Astrocyte (in vitro differentiated cells and primary cell): Measurements from ENCODE around the gene EPHA7. TPM values are rescaled to one million over a fixed set of nuclear protein-coding genes. Genes with fewer than 3 reads are reported as not detected.

Experiments
- DNase-seq: peaks from one replicate; pipeline ENCODE4 v3.0.0-alpha.2; 2010; ENCODE audit warnings: low read depth
- FAIRE-seq: peaks from 2 replicates; lab custom pipeline; 2011; peaks lifted over from hg19 to GRCh38; lab: Jason Lieb, UNC
- H2AFZ ChIP-seq: 2 replicates; pipeline ENCODE4 v1.6.0; 2012; ENCODE audit warnings: low read depth, low read length, inconsistent platforms
- H3K27ac ChIP-seq: 2 replicates; pipeline ENCODE4 v1.5.1; 2011; ENCODE audit warnings: low read depth, low read length, inconsistent platforms
- H3K27me3 ChIP-seq: 2 replicates; pipeline ENCODE4 v1.6.0; 2011; ENCODE audit warnings: low read length, inconsistent platforms; ENCODE audit not compliant: insufficient read depth
- H3K36me3 ChIP-seq: 2 replicates; pipeline ENCODE4 v1.5.1; 2011; ENCODE audit warnings: low read length, inconsistent platforms; ENCODE audit not compliant: insufficient read depth
- H3K4me1 ChIP-seq: 2 replicates; pipeline ENCODE4 v1.5.1; 2011; ENCODE audit warnings: low read length, inconsistent platforms; ENCODE audit not compliant: insufficient read depth
- H3K4me2 ChIP-seq: 2 replicates; pipeline ENCODE4 v1.6.0; 2012; ENCODE audit warnings: low read length, inconsistent platforms
- H3K4me3 ChIP-seq: 2 replicates; pipeline ENCODE4 v1.5.1; 2011; ENCODE audit warnings: low read depth, mild to moderate bottlenecking, low read length, inconsistent platforms; ENCODE audit not compliant: insufficient read depth
- H3K79me2 ChIP-seq: 2 replicates; pipeline ENCODE4 v1.6.0; 2012; ENCODE audit warnings: mild to moderate bottlenecking, low read length, inconsistent platforms; ENCODE audit not compliant: insufficient read depth
- H3K9ac ChIP-seq: 2 replicates; pipeline ENCODE4 v1.6.0; 2012; ENCODE audit warnings: mild to moderate bottlenecking, low read length, inconsistent platforms
- H3K9me3 ChIP-seq: 2 replicates; pipeline ENCODE4 v1.5.1; 2012; ENCODE audit warnings: low read depth, mild to moderate bottlenecking, low read length, inconsistent platforms; ENCODE audit not compliant: insufficient read depth
- H4K20me1 ChIP-seq: 2 replicates; pipeline ENCODE4 v1.6.0; 2012; ENCODE audit warnings: low read length, inconsistent platforms; ENCODE audit not compliant: insufficient read depth
- H3K27ac Mint-ChIP-seq: one replicate; pipeline ENCODE4 v1.8.0; 2021; ENCODE audit warnings: mild to moderate bottlenecking, mixed read lengths; ENCODE audit not compliant: unreplicated experiment
- H3K27me3 Mint-ChIP-seq: one replicate; pipeline ENCODE4 v1.8.0; 2021; ENCODE audit warnings: low read depth, mixed read lengths; ENCODE audit not compliant: unreplicated experiment
- H3K36me3 Mint-ChIP-seq: one replicate; pipeline ENCODE4 v1.8.0; 2021; ENCODE audit warnings: low read depth, mixed read lengths; ENCODE audit not compliant: unreplicated experiment
- H3K4me1 Mint-ChIP-seq: one replicate; pipeline ENCODE4 v1.8.0; 2021; ENCODE audit warnings: low read depth, mixed read lengths; ENCODE audit not compliant: unreplicated experiment
- H3K4me3 Mint-ChIP-seq: one replicate; pipeline ENCODE4 v1.8.0; 2021; ENCODE audit warnings: mild to moderate bottlenecking, moderate library complexity, mixed read lengths; ENCODE audit not compliant: unreplicated experiment
- H3K9me3 Mint-ChIP-seq: one replicate; pipeline ENCODE4 v1.8.0; 2021; ENCODE audit warnings: mild to moderate bottlenecking, mixed read lengths; ENCODE audit not compliant: unreplicated experiment
- CTCF ChIP-seq: IDR thresholded peaks from 2 replicates; pipeline ENCODE4 v1.5.1; 2011; ENCODE audit warnings: low read depth, mild to moderate bottlenecking, inconsistent platforms, low read length, moderate library complexity; ENCODE audit not compliant: insufficient read depth
- EZH2 ChIP-seq: IDR thresholded peaks from 2 replicates; pipeline ENCODE4 v1.6.1; 2012; ENCODE audit warnings: mild to moderate bottlenecking, low read length, inconsistent platforms; ENCODE audit not compliant: insufficient read depth
- total RNA-seq: library from RNA; stranded (reverse); gene quantifications from 2 replicates; pipeline ENCODE4 v1.2.1, GENCODE V29; 2021

The EPHA7 gene
- total RNA-seq, 1 donor from 2014 or later: 0.82 TPM

- H3K27me3 ChIP-seq: no peaks in the 10 kb centered on the region
- no peak overlapping the region for H3K9ac ChIP-seq
- Mint-ChIP-seq H3K4me1 (no peaks in the 10 kb centered on the region), H3K4me3 (no peak overlapping the region), H3K27ac (no peak overlapping the region), H3K36me3 (no peaks in the 10 kb centered on the region), H3K27me3 (no peaks in the 10 kb centered on the region), H3K9me3 (no peaks in the 10 kb centered on the region)
- no peaks in the 10 kb centered on the region for H3K4me1 ChIP-seq
- H3K27ac ChIP-seq: no peak overlapping the region
- H3K4me2 ChIP-seq: no peak overlapping the region
- no peaks in the 10 kb centered on the region for H3K79me2 ChIP-seq
- H3K4me3 ChIP-seq: no peak overlapping the region
- no peak for FAIRE-seq
- no peak overlapping the region for H2AFZ ChIP-seq
- H3K36me3 ChIP-seq: no peaks in the 10 kb centered on the region
- no peak for TF ChIP-seq EZH2
- TF ChIP-seq CTCF: no peak
- no peaks in the 10 kb centered on the region for H4K20me1 ChIP-seq
- no peak for DNase-seq
- H3K9me3 ChIP-seq: no peaks in the 10 kb centered on the region
Measured at GRCh38 chr6:93242049-93242448, 177.3 kb downstream of the EPHA7 start.

GRCh38 chr6:93238632-93239031, 180.7 kb downstream of the EPHA7 start:
- no peak overlapping the region for H3K4me3 Mint-ChIP-seq
- Histone ChIP-seq H3K9ac (no peak overlapping the region), H3K36me3 (no peaks in the 10 kb centered on the region), H3K9me3 (no peaks in the 10 kb centered on the region), H4K20me1 (no peaks in the 10 kb centered on the region), H3K27me3 (no peaks in the 10 kb centered on the region), H3K79me2 (no peaks in the 10 kb centered on the region), H3K4me3 (no peak overlapping the region), H3K27ac (no peak overlapping the region), H3K4me2 (no peak overlapping the region), H3K4me1 (no peaks in the 10 kb centered on the region), H2AFZ (no peak overlapping the region)
- no peaks in the 10 kb centered on the region for H3K4me1 Mint-ChIP-seq
- H3K9me3 Mint-ChIP-seq: no peaks in the 10 kb centered on the region
- H3K27me3 Mint-ChIP-seq: no peaks in the 10 kb centered on the region
- DNase-seq: no peak
- no peaks in the 10 kb centered on the region for H3K36me3 Mint-ChIP-seq
- no peak overlapping the region for H3K27ac Mint-ChIP-seq
- no peak for FAIRE-seq
- no peak for TF ChIP-seq CTCF
- no peak for TF ChIP-seq EZH2

GRCh38 chr6:93235775-93236174, 183.6 kb downstream of the EPHA7 start:
- Histone ChIP-seq H3K36me3 (no peaks in the 10 kb centered on the region), H3K9me3 (no peaks in the 10 kb centered on the region), H3K4me1 (no peaks in the 10 kb centered on the region), H2AFZ (no peak overlapping the region), H4K20me1 (no peaks in the 10 kb centered on the region), H3K9ac (no peak overlapping the region), H3K4me2 (no peak overlapping the region), H3K4me3 (no peak overlapping the region), H3K27me3 (no peaks in the 10 kb centered on the region), H3K79me2 (no peaks in the 10 kb centered on the region), H3K27ac (no peak overlapping the region)
- H3K4me1 Mint-ChIP-seq: no peaks in the 10 kb centered on the region
- no peak for DNase-seq
- H3K27ac Mint-ChIP-seq: no peak overlapping the region
- no peaks in the 10 kb centered on the region for H3K27me3 Mint-ChIP-seq
- H3K36me3 Mint-ChIP-seq: no peaks in the 10 kb centered on the region
- FAIRE-seq: no peak
- TF ChIP-seq EZH2 (no peak), CTCF (no peak)
- H3K9me3 Mint-ChIP-seq: no peaks in the 10 kb centered on the region
- no peak overlapping the region for H3K4me3 Mint-ChIP-seq
